A673 (cell line): ENCODE data around the gene RALB. TPM values are rescaled to one million over a fixed set of nuclear protein-coding genes. Genes with fewer than 3 reads are reported as not detected.

Experiments
- BruUV-seq: library from RNA; stranded (reverse); fragments of 400-500 nt; replicated peaks from 2 replicates; lab custom pipeline; 2021; lab: Mats Ljungman, UMichigan
- CTCF ChIA-PET: fragments of 300-600 bp; sonication (Branson Sonifier 250); formaldehyde crosslinking; loops from one replicate; lab custom pipeline; 2022; ENCODE audit warnings: antibody characterized with exemption; lab: Charles Lee
- POLR2A ChIA-PET: fragments of 300-600 bp; sonication (Branson Sonifier 250); formaldehyde crosslinking; loops from one replicate; lab custom pipeline; 2022; ENCODE audit warnings: antibody characterized with exemption; ENCODE audit not compliant: low non-redundant PET; lab: Charles Lee
- DNase-seq: peaks from one replicate; pipeline ENCODE4 v3.0.0-alpha.2; 2015; ENCODE audit warnings: low spot score
- H3K27ac ChIP-seq: fragments of 200-600 bp; sonication (generic); 2 replicates; pipeline ENCODE4 v1.5.1; 2016; ENCODE audit warnings: mixed run types, low read depth, mild to moderate bottlenecking, mixed read lengths, antibody characterized with exemption, low read length; ENCODE audit not compliant: poor library complexity, severe bottlenecking
- H3K27me3 ChIP-seq: fragments of 200-600 bp; sonication (generic); replicated peaks from 2 replicates; pipeline ENCODE4 v1.6.1; 2017; ENCODE audit warnings: mixed run types, low read depth, mild to moderate bottlenecking, mixed read lengths, antibody characterized with exemption, low read length; ENCODE audit not compliant: insufficient read depth, poor library complexity
- H3K36me3 ChIP-seq: fragments of 200-600 bp; sonication (generic); 2 replicates; pipeline ENCODE4 v1.6.1; 2016; ENCODE audit warnings: mixed run types, mild to moderate bottlenecking, mixed read lengths, antibody characterized with exemption, low read length; ENCODE audit not compliant: insufficient read depth, poor library complexity, severe bottlenecking
- H3K4me1 ChIP-seq: fragments of 200-600 bp; sonication (generic); 2 replicates; pipeline ENCODE4 v1.6.1; 2017; ENCODE audit warnings: mixed run types, mild to moderate bottlenecking, mixed read lengths, antibody characterized with exemption, low read length; ENCODE audit not compliant: insufficient read depth, poor library complexity, severe bottlenecking
- H3K4me3 ChIP-seq: fragments of 200-600 bp; sonication (generic); 2 replicates; pipeline ENCODE4 v1.5.1; 2016; ENCODE audit warnings: low read depth, mixed run types, mild to moderate bottlenecking, mixed read lengths, low read length; ENCODE audit not compliant: poor library complexity, severe bottlenecking
- H3K9me3 ChIP-seq: fragments of 200-600 bp; sonication (generic); 2 replicates; pipeline ENCODE4 v1.6.1; 2016; ENCODE audit warnings: mixed run types, low read depth, mild to moderate bottlenecking, mixed read lengths, antibody characterized with exemption, low read length; ENCODE audit not compliant: poor library complexity, severe bottlenecking
- CTCF ChIP-seq: fragments of 300-800, 200-600 bp; sonication (generic); conservative IDR thresholded peaks from 2 replicates; pipeline ENCODE4 v1.5.1; 2017; ENCODE audit warnings: low read depth, mild to moderate bottlenecking, antibody characterized with exemption, low read length, moderate library complexity, mixed read lengths
- EZH2 ChIP-seq: fragments of 200-600 bp; sonication (generic); IDR thresholded peaks from 2 replicates; pipeline ENCODE4 v1.6.1; 2017; ENCODE audit warnings: borderline replicate concordance, low read depth, mild to moderate bottlenecking, mixed read lengths, antibody characterized with exemption, low read length; ENCODE audit not compliant: poor library complexity, severe bottlenecking
- intact Hi-C: fragments of 100-400 bp; cut with micrococcal nuclease; formaldehyde crosslinking; loops from one replicate; pipeline ENCODE4 v1.10.0; 2022; ENCODE audit not compliant: unreplicated experiment
- total RNA-seq: library from RNA; stranded (reverse); gene quantifications from 2 replicates; pipeline ENCODE4 v1.2.3, GENCODE V29; 2021

The RALB gene
- total RNA-seq, 1 experiment from 2014 or later = 47.0 TPM

DNA sequence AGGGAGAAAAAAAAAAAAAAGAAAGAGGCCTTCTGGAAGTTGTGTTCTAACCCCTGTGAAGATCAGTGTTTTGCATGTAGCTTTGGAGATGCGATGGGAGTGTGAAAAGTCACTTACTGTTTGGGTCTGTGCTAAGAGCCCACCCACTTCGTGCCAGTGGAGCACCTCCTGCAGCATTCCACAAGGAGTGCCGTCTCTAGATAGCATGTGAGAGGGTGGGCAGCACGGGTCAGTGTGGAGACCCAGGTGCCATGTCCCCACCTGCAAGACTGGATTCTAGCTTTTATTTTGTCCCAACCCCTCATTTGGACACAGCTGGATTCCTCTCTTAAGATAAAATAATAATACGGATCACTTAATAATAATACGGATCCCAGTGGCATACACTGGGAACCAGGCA lies 17.0 kb upstream of the RALB start:
- DNase-seq = no peak
- POLR2A ChIA-PET = no interaction called here
- BruUV-seq = no TSS peak
- Histone ChIP-seq H3K4me1 (no peaks in the 10 kb centered on the region), H3K4me3 (no peak overlapping the region), H3K36me3 (no peaks in the 10 kb centered on the region), H3K9me3 (no peaks in the 10 kb centered on the region), H3K27ac (no peak overlapping the region), H3K27me3 (no peaks in the 10 kb centered on the region)
- no peak for TF ChIP-seq EZH2
- no peak for TF ChIP-seq CTCF
- intact Hi-C loops = no loop called here
- CTCF ChIA-PET = no interaction called here

- H3K36me3 ChIP-seq = no peaks in the 10 kb centered on the region
- TF ChIP-seq CTCF = no peak
- no peak for TF ChIP-seq EZH2
- H3K4me3 ChIP-seq = no peak overlapping the region
- no peak overlapping the region for H3K27ac ChIP-seq
- no peaks in the 10 kb centered on the region for H3K27me3 ChIP-seq
- no peaks in the 10 kb centered on the region for H3K9me3 ChIP-seq
- intact Hi-C loops = no loop called here
- H3K4me1 ChIP-seq = no peaks in the 10 kb centered on the region
- CTCF ChIA-PET = no interaction called here
- no peak for DNase-seq
- BruUV-seq = no TSS peak
- POLR2A ChIA-PET = no interaction called here
Measured at GRCh38 chr2:120236316-120236715, 16.3 kb upstream of the RALB start.

DNA sequence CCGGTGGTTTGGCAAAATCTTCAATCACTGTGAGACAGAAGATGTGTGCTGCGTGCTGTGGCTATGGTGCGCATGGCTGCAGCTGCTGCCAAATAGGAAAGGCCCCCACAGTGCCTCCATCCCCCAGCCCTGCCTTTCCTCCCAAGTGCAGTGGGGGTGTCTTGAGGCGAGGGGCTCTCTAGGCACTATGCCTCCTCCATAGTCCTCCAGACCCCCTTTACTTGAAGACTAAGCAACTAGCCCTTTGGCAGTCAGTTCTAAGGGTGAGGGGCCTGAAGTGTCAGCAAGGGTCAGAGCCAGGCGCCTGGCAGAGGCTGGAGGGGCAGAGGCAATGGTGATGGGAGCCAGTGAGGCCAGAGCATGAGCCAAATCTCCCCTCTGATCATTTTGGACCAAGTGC lies 15.9 kb upstream of the RALB start:
- no peaks in the 10 kb centered on the region for H3K4me1 ChIP-seq
- POLR2A ChIA-PET = no interaction called here
- CTCF ChIA-PET = no interaction called here
- H3K27me3 ChIP-seq = no peaks in the 10 kb centered on the region
- no peak for TF ChIP-seq CTCF
- TF ChIP-seq EZH2 = no peak
- no peak for DNase-seq
- no peaks in the 10 kb centered on the region for H3K36me3 ChIP-seq
- H3K27ac ChIP-seq = no peak overlapping the region
- intact Hi-C loops = no loop called here
- no peak overlapping the region for H3K4me3 ChIP-seq
- no peaks in the 10 kb centered on the region for H3K9me3 ChIP-seq
- BruUV-seq = no TSS peak
